Stimulated activated CD8-positive, alpha-beta memory T cell treated with anti-CD3 and anti-CD28 coated beads, Interleukin-4, amount 100 ng/mL, for 24 hours (primary cell): ENCODE measurements around the gene PRR15.
"Not testable (repeated sequence)": the region's sequence is repeated elsewhere in the genome, so short reads cannot be mapped to it uniquely, and the experiment has no call there.

Experiments
- DNase-seq: peaks from one replicate; pipeline ENCODE4 v3.0.0-alpha.2; 2020; ENCODE audit warnings: low read depth

PRR15 gene

GRCh38 chr7:29563590-29564495 is at the start of gene PRR15:
Gene PRR15, plus strand, starts transcription at chr7:29563835. Its CDS starts 2,495 bp downstream, at chr7:29566330.
- no peak for DNase-seq

GRCh38 chr7:29516491-29516890 is 47.1 kb upstream of the PRR15 start:
- no peak for DNase-seq

GRCh38 chr7:29518616-29519015 is 45.0 kb upstream of the PRR15 start:
- no peak for DNase-seq

GRCh38 chr7:29523728-29524127 is 39.9 kb upstream of the PRR15 start:
- no peak for DNase-seq

GRCh38 chr7:29527505-29528108 is 36.0 kb upstream of the PRR15 start:
- no peak for DNase-seq

- not testable (repeated sequence) for DNase-seq
These were observed 35.1 kb upstream of the PRR15 start for GRCh38 chr7:29528526-29528925.

- no peak for DNase-seq
These were observed 25.2 kb upstream of the PRR15 start for GRCh38 chr7:29538389-29538788.

GRCh38 chr7:29539471-29539870 is 24.2 kb upstream of the PRR15 start:
- no peak for DNase-seq

- DNase-seq = no peak
These were observed 16.2 kb upstream of the PRR15 start for GRCh38 chr7:29547421-29547820.

- no peak for DNase-seq
These were observed 14.8 kb upstream of the PRR15 start for GRCh38 chr7:29548823-29549222.

- DNase-seq = no peak
These were observed 11.2 kb upstream of the PRR15 start for GRCh38 chr7:29552392-29552791.

- no peak for DNase-seq
These were observed 8.6 kb upstream of the PRR15 start for GRCh38 chr7:29555061-29555460.

GRCh38 chr7:29556405-29557195 is 7.0 kb upstream of the PRR15 start:
- no peak for DNase-seq

- no peak for DNase-seq
These were observed 5.7 kb upstream of the PRR15 start for GRCh38 chr7:29557954-29558353.

GRCh38 chr7:29561271-29561670 is 2.4 kb upstream of the PRR15 start:
- DNase-seq = no peak

GRCh38 chr7:29562307-29562706 is 1.3 kb upstream of the PRR15 start:
- DNase-seq = no peak

- DNase-seq = no peak
These were observed 1.0 kb downstream of the PRR15 start for GRCh38 chr7:29564496-29565223.

GRCh38 chr7:29565224-29565630 is 1.6 kb downstream of the PRR15 start:
- DNase-seq = no peak

- DNase-seq = no peak
These were observed 2.0 kb downstream of the PRR15 start for GRCh38 chr7:29565634-29565981.

- DNase-seq = no peak
These were observed 2.5 kb downstream of the PRR15 start for GRCh38 chr7:29565982-29566746.

GRCh38 chr7:29567174-29567573 is 3.5 kb downstream of the PRR15 start:
- DNase-seq = no peak
